Panc1 (cell line): ENCODE results near the gene FAM120C.

ENCODE experiments used
- CTCF ChIP-seq: fragments of 450-650 bp; IDR thresholded peaks from 2 replicates; pipeline ENCODE4 v1.5.1; 2017; ENCODE audit warnings: mild to moderate bottlenecking
- POLR2AphosphoS5 ChIP-seq: IDR thresholded peaks from 2 replicates; pipeline ENCODE4 v1.6.1; 2012; ENCODE audit warnings: mild to moderate bottlenecking, low read depth, low read length, moderate library complexity
- SIN3A ChIP-seq: IDR thresholded peaks from 2 replicates; pipeline ENCODE4 v1.6.1; 2012; ENCODE audit warnings: low read depth, mild to moderate bottlenecking, low read length, moderate library complexity, borderline replicate concordance; ENCODE audit not compliant: insufficient read depth
- TCF7L2 ChIP-seq: IDR thresholded peaks from 2 replicates; pipeline ENCODE4 v1.6.1; 2011; ENCODE audit warnings: mild to moderate bottlenecking, low read depth, low read length, inconsistent platforms
- TF ChIP-seq, protein P1 (sequence below), 2 experiments: IDR thresholded peaks; 2 replicates each; pipeline ENCODE4 v1.6.1; 2011 to 2012; ENCODE audit warnings: low read depth in 2 of 2, control low read depth in 1 of 2, low read length in 1 of 2, mild to moderate bottlenecking in 1 of 2, moderate library complexity in 1 of 2; ENCODE audit not compliant: insufficient read depth in 1 of 2

DNA sequence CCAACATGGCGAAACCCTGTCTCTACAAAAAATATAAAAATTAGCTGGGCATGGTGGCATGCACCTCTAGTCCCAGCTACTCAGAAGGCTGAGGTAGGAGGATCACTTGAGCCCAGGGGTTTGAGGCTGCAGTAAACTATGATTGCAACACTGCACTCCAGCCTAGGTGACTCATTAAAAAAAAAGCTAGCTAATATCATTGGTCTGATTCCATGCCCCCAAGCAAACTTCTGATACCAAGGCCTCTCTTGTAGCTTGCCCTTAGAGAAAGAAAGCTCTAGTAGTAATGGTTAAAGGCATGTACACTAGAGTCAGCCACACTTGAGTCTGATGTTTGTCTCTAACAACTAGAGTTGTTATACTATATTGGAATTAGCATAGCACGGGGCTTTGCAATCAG lies 106.2 kb downstream of the FAM120C start:
- TF ChIP-seq POLR2AphosphoS5 (no peak), CTCF (no peak), SIN3A (no peak), TCF7L2 (no peak)
- TF ChIP-seq, protein P1, sequence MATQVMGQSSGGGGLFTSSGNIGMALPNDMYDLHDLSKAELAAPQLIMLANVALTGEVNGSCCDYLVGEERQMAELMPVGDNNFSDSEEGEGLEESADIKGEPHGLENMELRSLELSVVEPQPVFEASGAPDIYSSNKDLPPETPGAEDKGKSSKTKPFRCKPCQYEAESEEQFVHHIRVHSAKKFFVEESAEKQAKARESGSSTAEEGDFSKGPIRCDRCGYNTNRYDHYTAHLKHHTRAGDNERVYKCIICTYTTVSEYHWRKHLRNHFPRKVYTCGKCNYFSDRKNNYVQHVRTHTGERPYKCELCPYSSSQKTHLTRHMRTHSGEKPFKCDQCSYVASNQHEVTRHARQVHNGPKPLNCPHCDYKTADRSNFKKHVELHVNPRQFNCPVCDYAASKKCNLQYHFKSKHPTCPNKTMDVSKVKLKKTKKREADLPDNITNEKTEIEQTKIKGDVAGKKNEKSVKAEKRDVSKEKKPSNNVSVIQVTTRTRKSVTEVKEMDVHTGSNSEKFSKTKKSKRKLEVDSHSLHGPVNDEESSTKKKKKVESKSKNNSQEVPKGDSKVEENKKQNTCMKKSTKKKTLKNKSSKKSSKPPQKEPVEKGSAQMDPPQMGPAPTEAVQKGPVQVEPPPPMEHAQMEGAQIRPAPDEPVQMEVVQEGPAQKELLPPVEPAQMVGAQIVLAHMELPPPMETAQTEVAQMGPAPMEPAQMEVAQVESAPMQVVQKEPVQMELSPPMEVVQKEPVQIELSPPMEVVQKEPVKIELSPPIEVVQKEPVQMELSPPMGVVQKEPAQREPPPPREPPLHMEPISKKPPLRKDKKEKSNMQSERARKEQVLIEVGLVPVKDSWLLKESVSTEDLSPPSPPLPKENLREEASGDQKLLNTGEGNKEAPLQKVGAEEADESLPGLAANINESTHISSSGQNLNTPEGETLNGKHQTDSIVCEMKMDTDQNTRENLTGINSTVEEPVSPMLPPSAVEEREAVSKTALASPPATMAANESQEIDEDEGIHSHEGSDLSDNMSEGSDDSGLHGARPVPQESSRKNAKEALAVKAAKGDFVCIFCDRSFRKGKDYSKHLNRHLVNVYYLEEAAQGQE (IDR thresholded peaks at IDR 0.05; ENCODE audit: insufficient read depth in 1 of 2, low read depth in 2 of 2, low read length in 1 of 2) = no peak
